Neural cell (in vitro differentiated cells): ENCODE results near the gene MARK3. TPM values are rescaled to one million over a fixed set of nuclear protein-coding genes. Genes with fewer than 3 reads are reported as not detected.

Source experiments
- H2AFZ ChIP-seq: fragments of 200-600, 300-800 bp; sonication (generic), shearing (Covaris generic); 2 replicates; pipeline ENCODE4 v1.6.0; 2014; ENCODE audit warnings: low read depth, mild to moderate bottlenecking, antibody characterized with exemption, low read length, moderate library complexity
- H3F3A ChIP-seq: fragments of 200-600 bp; shearing (Covaris generic); 2 replicates; pipeline ENCODE4 v1.6.1; 2016; ENCODE audit warnings: mild to moderate bottlenecking, moderate library complexity, mixed read lengths, antibody characterized with exemption, low read length; ENCODE audit not compliant: insufficient read depth, poor library complexity, severe bottlenecking
- H3K27ac ChIP-seq: fragments of 200-600, 300-800 bp; sonication (generic), shearing (Covaris generic); 2 replicates; pipeline ENCODE4 v1.5.1; 2014; ENCODE audit warnings: mild to moderate bottlenecking, low read length, moderate library complexity
- H3K27me3 ChIP-seq: fragments of 300-800, 200-600 bp; sonication (generic), shearing (Covaris generic); 2 replicates; pipeline ENCODE4 v1.6.0; 2014; ENCODE audit warnings: mild to moderate bottlenecking, low read depth, low read length, moderate library complexity; ENCODE audit not compliant: insufficient read depth
- H3K36me3 ChIP-seq: fragments of 300-800, 200-600 bp; sonication (generic), shearing (Covaris generic); 2 replicates; pipeline ENCODE4 v1.5.1; 2014; ENCODE audit warnings: mild to moderate bottlenecking, antibody characterized with exemption, low read length, moderate library complexity; ENCODE audit not compliant: insufficient read depth
- H3K4me2 ChIP-seq: fragments of 300-800, 200-600 bp; sonication (generic), shearing (Covaris generic); 2 replicates; pipeline ENCODE4 v1.6.0; 2014; ENCODE audit warnings: mild to moderate bottlenecking, low read length
- H3K4me3 ChIP-seq: fragments of 300-800, 200-600 bp; sonication (generic), shearing (Covaris generic); 2 replicates; pipeline ENCODE4 v1.5.1; 2014; ENCODE audit warnings: mild to moderate bottlenecking, low read length, moderate library complexity
- H3K79me2 ChIP-seq: fragments of 200-600 bp; shearing (Covaris generic); replicated peaks from 2 replicates; pipeline ENCODE4 v1.6.0; 2014; ENCODE audit warnings: mild to moderate bottlenecking, low read length, moderate library complexity; ENCODE audit not compliant: insufficient read depth
- H3K9ac ChIP-seq: fragments of 300-800, 200-600 bp; sonication (generic), shearing (Covaris generic); 2 replicates; pipeline ENCODE4 v1.6.1; 2016; ENCODE audit warnings: mild to moderate bottlenecking, low read length, mixed read lengths
- H3K9me2 ChIP-seq: fragments of 200-600 bp; shearing (Covaris generic); 2 replicates; pipeline ENCODE4 v1.6.1; 2016; ENCODE audit warnings: mild to moderate bottlenecking, low read length, mixed read lengths; ENCODE audit not compliant: insufficient read depth
- H3K9me3 ChIP-seq: fragments of 200-600, 300-800 bp; sonication (generic), shearing (Covaris generic); 2 replicates; pipeline ENCODE4 v1.6.1; 2016; ENCODE audit warnings: mild to moderate bottlenecking, mixed run types, low read length, moderate library complexity, mixed read lengths
- H4K20me1 ChIP-seq: fragments of 200-600 bp; shearing (Covaris generic); 2 replicates; pipeline ENCODE4 v1.6.1; 2016; ENCODE audit warnings: mild to moderate bottlenecking, mixed run types; ENCODE audit not compliant: insufficient read depth
- EP300 ChIP-seq: fragments of 450-650 bp; conservative IDR thresholded peaks from 2 replicates; pipeline ENCODE4 v1.6.1; 2014; ENCODE audit warnings: antibody characterized with exemption, mild to moderate bottlenecking, moderate library complexity; ENCODE audit not compliant: poor library complexity, severe bottlenecking
- EZH2 ChIP-seq: fragments of 200-600, 300-800 bp; shearing (Covaris generic), sonication (generic); IDR thresholded peaks from 2 replicates; pipeline ENCODE4 v1.6.1; 2014; ENCODE audit warnings: antibody characterized with exemption, low read length, borderline replicate concordance, mild to moderate bottlenecking; ENCODE audit not compliant: insufficient read depth, poor library complexity, severe bottlenecking
- MXI1 ChIP-seq: fragments of 450-650 bp; conservative IDR thresholded peaks from 2 replicates; pipeline ENCODE4 v1.6.1; 2014; ENCODE audit warnings: antibody characterized with exemption, mild to moderate bottlenecking; ENCODE audit not compliant: poor library complexity, severe bottlenecking
- POLR2AphosphoS5 ChIP-seq: IDR thresholded peaks from 2 replicates; pipeline ENCODE4 v1.6.1; 2012
- RAD21 ChIP-seq: fragments of 450-650 bp; conservative IDR thresholded peaks from 2 replicates; pipeline ENCODE4 v1.6.1; 2014; ENCODE audit warnings: antibody characterized with exemption, mild to moderate bottlenecking, moderate library complexity
- REST ChIP-seq: IDR thresholded peaks from 2 replicates; pipeline ENCODE4 v1.6.1; 2012; ENCODE audit warnings: borderline replicate concordance
- SMC3 ChIP-seq: fragments of 450-650 bp; conservative IDR thresholded peaks from 2 replicates; pipeline ENCODE4 v1.6.1; 2014; ENCODE audit warnings: antibody characterized with exemption, mild to moderate bottlenecking, moderate library complexity; ENCODE audit not compliant: poor library complexity
- TAF1 ChIP-seq: IDR thresholded peaks from 2 replicates; pipeline ENCODE4 v1.6.1; 2012; ENCODE audit warnings: low read depth
- polyA plus RNA-seq: library from polyadenylated mRNA; depleted of rRNA; stranded (reverse); fragments of >200 nt; gene quantifications from 2 replicates; pipeline ENCODE4 v1.2.3, GENCODE V29; 2014
- TF ChIP-seq, protein P1 (sequence below): fragments of 450-650 bp; IDR thresholded peaks from 2 replicates; pipeline ENCODE4 v1.5.1; 2014; ENCODE audit warnings: antibody characterized with exemption, mild to moderate bottlenecking, moderate library complexity; ENCODE audit not compliant: poor library complexity, severe bottlenecking

MARK3 gene
- polyA plus RNA-seq, 1 donor from 2014 or later: 158 TPM

DNA sequence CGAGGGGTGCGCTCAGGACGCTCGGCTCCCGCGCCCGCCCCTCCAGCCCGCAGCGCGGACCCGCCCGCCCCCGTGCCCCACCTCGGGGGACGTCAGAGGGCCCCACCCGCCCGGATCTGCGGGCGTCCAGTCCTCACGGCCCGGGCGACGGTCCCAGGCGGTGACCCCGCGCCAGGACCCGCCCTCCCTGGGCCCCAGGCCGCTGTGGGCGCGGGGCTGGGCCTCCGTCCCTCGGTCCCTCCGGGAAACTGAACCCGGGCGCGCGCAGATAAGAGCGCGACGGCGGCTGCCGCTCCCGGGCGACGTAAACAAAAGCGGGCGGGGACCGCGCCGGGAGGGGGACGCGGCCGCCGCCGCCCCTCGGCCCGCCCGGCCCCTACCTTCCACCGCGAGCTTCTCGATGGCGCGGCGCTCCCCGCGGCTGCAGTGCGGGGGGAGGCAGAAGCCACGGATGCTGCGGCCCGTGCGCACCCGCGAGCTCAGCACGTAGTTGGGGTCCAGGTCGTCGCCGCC, 136.3 kb downstream of the MARK3 start:
- Histone ChIP-seq H2AFZ (no peak overlapping the region), H3K4me2 (no peak overlapping the region), H3K36me3 (peaks cover 7% of the 10 kb centered on the region), H3K79me2 (peaks cover 16% of the 10 kb centered on the region), H3K9me3 (no peaks in the 10 kb centered on the region), H3K9ac (peak overlapping the region; percentile 97), H3K27ac (peak overlapping the region; percentile 90), H4K20me1 (peaks cover 19% of the 10 kb centered on the region), H3K9me2 (no peaks in the 10 kb centered on the region), H3K27me3 (no peaks in the 10 kb centered on the region), H3F3A (no peaks in the 10 kb centered on the region), H3K4me3 (peak overlapping the region; percentile 91)
- TF ChIP-seq REST (no peak), EP300 (no peak), EZH2 (no peak), POLR2AphosphoS5 (peak; percentile 18), MXI1 (peak; percentile 3), RAD21 (no peak)
- TF ChIP-seq, protein P1, sequence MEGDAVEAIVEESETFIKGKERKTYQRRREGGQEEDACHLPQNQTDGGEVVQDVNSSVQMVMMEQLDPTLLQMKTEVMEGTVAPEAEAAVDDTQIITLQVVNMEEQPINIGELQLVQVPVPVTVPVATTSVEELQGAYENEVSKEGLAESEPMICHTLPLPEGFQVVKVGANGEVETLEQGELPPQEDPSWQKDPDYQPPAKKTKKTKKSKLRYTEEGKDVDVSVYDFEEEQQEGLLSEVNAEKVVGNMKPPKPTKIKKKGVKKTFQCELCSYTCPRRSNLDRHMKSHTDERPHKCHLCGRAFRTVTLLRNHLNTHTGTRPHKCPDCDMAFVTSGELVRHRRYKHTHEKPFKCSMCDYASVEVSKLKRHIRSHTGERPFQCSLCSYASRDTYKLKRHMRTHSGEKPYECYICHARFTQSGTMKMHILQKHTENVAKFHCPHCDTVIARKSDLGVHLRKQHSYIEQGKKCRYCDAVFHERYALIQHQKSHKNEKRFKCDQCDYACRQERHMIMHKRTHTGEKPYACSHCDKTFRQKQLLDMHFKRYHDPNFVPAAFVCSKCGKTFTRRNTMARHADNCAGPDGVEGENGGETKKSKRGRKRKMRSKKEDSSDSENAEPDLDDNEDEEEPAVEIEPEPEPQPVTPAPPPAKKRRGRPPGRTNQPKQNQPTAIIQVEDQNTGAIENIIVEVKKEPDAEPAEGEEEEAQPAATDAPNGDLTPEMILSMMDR: no peak

GRCh38 chr14:103521951-103522563, 136.8 kb downstream of the MARK3 start:
- peak overlapping the region; percentile 90 for H3K27ac ChIP-seq
- peak overlapping the region; percentile 97 for H3K9ac ChIP-seq
- TF ChIP-seq RAD21 (no peak), SMC3 (no peak), MXI1 (peak; percentile 81), REST (peak; percentile 52), TAF1 (peak; percentile 32), POLR2AphosphoS5 (peak; percentile 78), EP300 (peak; percentile 20)
- TF ChIP-seq, protein P1: no peak
- peak overlapping the region; percentile 91 for H3K4me3 ChIP-seq
- peaks cover 16% of the 10 kb centered on the region for H3K79me2 ChIP-seq
- H3K9me3 ChIP-seq: no peaks in the 10 kb centered on the region
- H2AFZ ChIP-seq: no peak overlapping the region
- no peaks in the 10 kb centered on the region for H3K27me3 ChIP-seq
- peaks cover 7% of the 10 kb centered on the region for H3K36me3 ChIP-seq
- peaks cover 19% of the 10 kb centered on the region for H4K20me1 ChIP-seq
- no peaks in the 10 kb centered on the region for H3K9me2 ChIP-seq
- H3K4me2 ChIP-seq: no peak overlapping the region
- no peaks in the 10 kb centered on the region for H3F3A ChIP-seq
